DOHH2 (cell line): ENCODE measurements around the gene MCF2L.

ENCODE experiments used
- H3F3A ChIP-seq: fragments of 200-600 bp; sonication (generic), shearing (Covaris generic); 2 replicates; pipeline ENCODE4 v1.6.0; 2016; ENCODE audit warnings: antibody characterized with exemption, mild to moderate bottlenecking; ENCODE audit not compliant: control insufficient read depth, insufficient read depth
- H3K27ac ChIP-seq: fragments of 200-600 bp; sonication (generic); 2 replicates; pipeline ENCODE4 v1.5.1; 2014; ENCODE audit warnings: low read depth, mild to moderate bottlenecking, low read length, moderate library complexity
- H3K27me3 ChIP-seq: fragments of 200-600 bp; sonication (generic); 2 replicates; pipeline ENCODE4 v1.6.1; 2014; ENCODE audit warnings: mild to moderate bottlenecking, low read length, mixed read lengths; ENCODE audit not compliant: control insufficient read depth
- H3K36me3 ChIP-seq: fragments of 200-600 bp; sonication (generic); 2 replicates; pipeline ENCODE4 v1.6.1; 2014; ENCODE audit warnings: mild to moderate bottlenecking, low read length, moderate library complexity, mixed read lengths; ENCODE audit not compliant: control insufficient read depth
- H3K4me1 ChIP-seq: fragments of 200-600 bp; sonication (generic); 2 replicates; pipeline ENCODE4 v1.6.1; 2014; ENCODE audit warnings: mild to moderate bottlenecking, low read length, mixed read lengths; ENCODE audit not compliant: control insufficient read depth
- H3K4me2 ChIP-seq: fragments of 200-600 bp; sonication (generic); 2 replicates; pipeline ENCODE4 v1.6.0; 2014; ENCODE audit warnings: mild to moderate bottlenecking, low read length, moderate library complexity
- H3K4me3 ChIP-seq: fragments of 200-600 bp; sonication (generic); 2 replicates; pipeline ENCODE4 v1.5.1; 2014; ENCODE audit warnings: mild to moderate bottlenecking, low read length, mixed read lengths
- H3K79me2 ChIP-seq: fragments of 200-600 bp; sonication (generic); 2 replicates; pipeline ENCODE4 v1.6.1; 2014; ENCODE audit warnings: mild to moderate bottlenecking, low read length, mixed read lengths; ENCODE audit not compliant: control insufficient read depth
- H3K9me2 ChIP-seq: fragments of 200-600 bp; sonication (generic); replicated peaks from 2 replicates; pipeline ENCODE4 v1.6.1; 2014; ENCODE audit warnings: mild to moderate bottlenecking, low read length, mixed read lengths; ENCODE audit not compliant: control insufficient read depth
- H3K9me3 ChIP-seq: fragments of 200-600 bp; sonication (generic); 2 replicates; pipeline ENCODE4 v1.6.1; 2014; ENCODE audit warnings: antibody characterized with exemption, low read length, mixed read lengths; ENCODE audit not compliant: control insufficient read depth, insufficient read depth
- H4K20me1 ChIP-seq: fragments of 200-600 bp; sonication (generic); 2 replicates; pipeline ENCODE4 v1.6.0; 2014; ENCODE audit warnings: low read depth, mild to moderate bottlenecking, antibody characterized with exemption, low read length, moderate library complexity; ENCODE audit not compliant: control insufficient read depth, insufficient read depth
- EZH2phosphoT487 ChIP-seq: fragments of 200-600 bp; sonication (generic); IDR thresholded peaks from 2 replicates; pipeline ENCODE4 v1.6.1; 2017; ENCODE audit warnings: borderline replicate concordance, mild to moderate bottlenecking, antibody characterized with exemption, low read length, moderate library complexity, mixed read lengths
- TF ChIP-seq, protein P1 (sequence below): fragments of 200-600 bp; sonication (generic); IDR thresholded peaks from one replicate; pipeline ENCODE4 v1.5.1; 2014; ENCODE audit warnings: antibody characterized with exemption, mild to moderate bottlenecking, low read depth, low read length; ENCODE audit not compliant: poor library complexity, severe bottlenecking

MCF2L gene

DNA sequence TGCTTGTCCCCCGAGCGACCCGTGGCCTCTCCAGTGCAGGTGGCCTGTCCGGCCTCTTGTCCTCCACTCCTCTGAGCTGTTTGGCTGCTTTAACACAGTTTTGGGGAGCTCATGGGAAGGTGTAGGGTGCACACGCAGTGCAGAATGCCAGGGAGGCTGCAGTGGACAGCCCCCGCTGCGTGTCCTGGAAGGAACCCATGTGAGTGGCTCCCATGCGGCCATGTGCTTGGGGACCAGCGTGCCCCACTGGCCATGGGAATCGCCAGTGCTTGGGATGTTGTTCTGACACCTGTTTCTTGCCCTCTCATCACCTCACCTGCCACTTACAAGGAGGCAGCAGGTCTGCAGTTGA is 114.0 kb downstream of the MCF2L start:
- Histone ChIP-seq H3K4me1 (no peaks in the 10 kb centered on the region), H3K4me3 (no peak overlapping the region), H3K36me3 (no peaks in the 10 kb centered on the region), H3K4me2 (no peak overlapping the region), H3K9me3 (no peaks in the 10 kb centered on the region), H4K20me1 (no peaks in the 10 kb centered on the region), H3K27me3 (no peaks in the 10 kb centered on the region), H3K9me2 (no peaks in the 10 kb centered on the region), H3F3A (no peaks in the 10 kb centered on the region), H3K27ac (no peak overlapping the region), H3K79me2 (no peaks in the 10 kb centered on the region)
- no peak for TF ChIP-seq EZH2phosphoT487
- TF ChIP-seq, protein P1, sequence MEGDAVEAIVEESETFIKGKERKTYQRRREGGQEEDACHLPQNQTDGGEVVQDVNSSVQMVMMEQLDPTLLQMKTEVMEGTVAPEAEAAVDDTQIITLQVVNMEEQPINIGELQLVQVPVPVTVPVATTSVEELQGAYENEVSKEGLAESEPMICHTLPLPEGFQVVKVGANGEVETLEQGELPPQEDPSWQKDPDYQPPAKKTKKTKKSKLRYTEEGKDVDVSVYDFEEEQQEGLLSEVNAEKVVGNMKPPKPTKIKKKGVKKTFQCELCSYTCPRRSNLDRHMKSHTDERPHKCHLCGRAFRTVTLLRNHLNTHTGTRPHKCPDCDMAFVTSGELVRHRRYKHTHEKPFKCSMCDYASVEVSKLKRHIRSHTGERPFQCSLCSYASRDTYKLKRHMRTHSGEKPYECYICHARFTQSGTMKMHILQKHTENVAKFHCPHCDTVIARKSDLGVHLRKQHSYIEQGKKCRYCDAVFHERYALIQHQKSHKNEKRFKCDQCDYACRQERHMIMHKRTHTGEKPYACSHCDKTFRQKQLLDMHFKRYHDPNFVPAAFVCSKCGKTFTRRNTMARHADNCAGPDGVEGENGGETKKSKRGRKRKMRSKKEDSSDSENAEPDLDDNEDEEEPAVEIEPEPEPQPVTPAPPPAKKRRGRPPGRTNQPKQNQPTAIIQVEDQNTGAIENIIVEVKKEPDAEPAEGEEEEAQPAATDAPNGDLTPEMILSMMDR, result no peak

DNA sequence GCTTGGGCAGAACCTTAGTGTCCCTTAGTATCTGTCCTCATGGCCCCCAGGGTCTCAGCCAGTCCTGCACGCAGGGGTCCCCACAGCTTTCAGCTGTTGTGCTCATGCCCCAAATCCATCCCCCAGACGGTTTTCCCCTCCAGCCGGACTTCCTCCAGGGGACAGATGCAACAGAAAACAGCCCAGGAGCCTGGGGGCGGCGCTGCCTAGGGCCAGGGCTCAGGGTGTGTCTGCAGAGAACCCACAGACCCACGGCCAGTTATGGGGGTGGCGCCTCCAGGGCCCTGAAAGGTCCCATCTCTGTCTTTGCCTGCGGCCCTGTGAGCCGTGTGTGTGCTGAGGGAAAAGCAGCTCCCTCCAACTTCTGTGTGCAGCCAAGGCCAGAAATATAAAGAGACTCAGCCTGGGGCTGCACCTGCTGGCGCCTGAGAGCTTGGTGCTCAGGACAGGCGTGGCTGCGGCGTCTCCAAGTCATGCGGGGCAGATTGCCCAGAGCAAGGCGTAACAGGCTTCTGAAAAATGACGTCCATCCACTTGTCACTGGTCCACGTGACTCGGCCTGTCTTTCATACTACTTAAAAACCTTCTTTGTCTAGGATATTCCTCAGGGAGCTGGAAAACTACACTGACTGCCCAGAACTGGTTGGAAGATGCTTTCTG is 114.5 kb downstream of the MCF2L start:
- Histone ChIP-seq H3K27ac (no peak overlapping the region), H3K4me1 (no peaks in the 10 kb centered on the region), H4K20me1 (no peaks in the 10 kb centered on the region)

GRCh38 chr13:113084094-113084942 is 115.3 kb downstream of the MCF2L start:
- Histone ChIP-seq H3K9me2 (no peaks in the 10 kb centered on the region), H3K27me3 (no peaks in the 10 kb centered on the region), H3K27ac (no peak overlapping the region), H3K4me2 (no peak overlapping the region), H3K9me3 (no peaks in the 10 kb centered on the region), H3F3A (no peaks in the 10 kb centered on the region), H3K36me3 (no peaks in the 10 kb centered on the region), H3K4me3 (no peak overlapping the region), H4K20me1 (no peaks in the 10 kb centered on the region), H3K79me2 (no peaks in the 10 kb centered on the region), H3K4me1 (no peaks in the 10 kb centered on the region)
- TF ChIP-seq EZH2phosphoT487, result no peak
- TF ChIP-seq, protein P1, result no peak

More for the DNA sequence above, 114.5 kb downstream of the MCF2L start:
- no peaks in the 10 kb centered on the region for H3K9me3 ChIP-seq
- H3K4me3 ChIP-seq, result no peak overlapping the region
- H3F3A ChIP-seq, result no peaks in the 10 kb centered on the region
- H3K36me3 ChIP-seq, result no peaks in the 10 kb centered on the region
- no peaks in the 10 kb centered on the region for H3K27me3 ChIP-seq
- H3K9me2 ChIP-seq, result no peaks in the 10 kb centered on the region
- H3K4me2 ChIP-seq, result no peak overlapping the region
- H3K79me2 ChIP-seq, result no peaks in the 10 kb centered on the region
- TF ChIP-seq EZH2phosphoT487, result no peak
- TF ChIP-seq, protein P1, result no peak
